Spleen (tissue), 11 donors: ENCODE measurements around the gene LRMDA. TPM values are rescaled to one million over a fixed set of nuclear protein-coding genes. Genes with fewer than 3 reads are reported as not detected.

ENCODE experiments used
- DNase-seq: peaks from one replicate; pipeline ENCODE4 v3.0.0-alpha.2; 2020
- H3K27ac ChIP-seq, 8 donors: fragments of 200-600 bp; sonication (generic) in 7 of 8; 1 replicate in 4 of 8; 2 replicates in 4 of 8; pipeline versions ENCODE4 v1.5.0 to v1.8.0; 2016 to 2021; ENCODE audit warnings: inconsistent platforms in 4 of 8, mild to moderate bottlenecking in 4 of 8, moderate library complexity in 1 of 8
- H3K27me3 ChIP-seq, 7 donors: fragments of 200-600 bp; sonication (generic) in 6 of 7; replicated peaks in 1 of 7; 1 replicate in 4 of 7; 2 replicates in 3 of 7; pipeline versions ENCODE4 v1.5.0 to v1.8.0; 2016 to 2021; ENCODE audit warnings: inconsistent platforms in 3 of 7, mild to moderate bottlenecking in 1 of 7
- H3K36me3 ChIP-seq, 6 donors: fragments of 200-600 bp; sonication (generic) in 5 of 6; 1 replicate in 4 of 6; 2 replicates in 2 of 6; pipeline versions ENCODE4 v1.5.0 to v1.8.0; 2016 to 2021; ENCODE audit warnings: inconsistent platforms in 2 of 6
- H3K4me1 ChIP-seq, 6 donors: fragments of 200-600 bp; sonication (generic) in 5 of 6; 1 replicate in 3 of 6; 2 replicates in 3 of 6; pipeline versions ENCODE4 v1.5.0 to v1.8.0; 2016 to 2021; ENCODE audit warnings: inconsistent platforms in 3 of 6
- H3K4me3 ChIP-seq, 8 donors: fragments of 200-600 bp; sonication (generic) in 7 of 8; 1 replicate in 4 of 8; 2 replicates in 4 of 8; pipeline versions ENCODE4 v1.5.0 to v1.8.0; 2016 to 2021; ENCODE audit warnings: inconsistent platforms in 4 of 8, mild to moderate bottlenecking in 4 of 8, moderate library complexity in 2 of 8
- H3K9me3 ChIP-seq, 8 donors: fragments of 200-600 bp; sonication (generic) in 7 of 8; 1 replicate in 4 of 8; 2 replicates in 4 of 8; pipeline versions ENCODE4 v1.5.0 to v1.8.0; 2016 to 2021; ENCODE audit warnings: inconsistent platforms in 4 of 8
- POLR2A ChIP-seq, 3 donors: fragments of 450-650 bp; IDR thresholded peaks; one replicate each; pipeline ENCODE4 v1.5.1; 2017; ENCODE audit warnings: antibody characterized with exemption in 3 of 3, mild to moderate bottlenecking in 1 of 3
- POLR2AphosphoS5 ChIP-seq, 3 donors: sonication (generic); formaldehyde crosslinking; IDR thresholded peaks; one replicate each; pipeline ENCODE4 v1.5.1; 2017; ENCODE audit warnings: antibody characterized with exemption in 3 of 3
- WGBS, 5 donors: extraction: QIAGEN DNeasy Blood & Tissue Kit in 3 of 5; methylation state at CpG; one replicate each; pipeline versions ENCODE4 v1.1.5 to v1.1.7; 2013 to 2018; 5-methylcytosine and 5-hydroxymethylcytosine counted together
- intact Hi-C: fragments of 100-400 bp; cut with DNase I; formaldehyde crosslinking; loops from one replicate; pipeline ENCODE4 v1.15.0; 2023; ENCODE audit warnings: low total_unique reads
- polyA plus RNA-seq, 3 donors: library from polyadenylated mRNA; stranded (reverse); fragments of 200-250 nt; gene quantifications; one replicate each; pipeline ENCODE4 v1.2.1, GENCODE V29; 2013
- total RNA-seq, 7 donors: library from RNA; depleted of rRNA in 3 of 7; stranded (reverse); fragments of >200 nt in 3 of 7; fragmentation: NEBNext Ultra II Directional in 4 of 7; extraction: Animal tissue kit (Norgen Biotek cat#: 25700) in 4 of 7; gene quantifications; one replicate each; pipeline versions ENCODE4 v1.1.0 to v1.2.1, GENCODE V29; 2016 to 2021
- TF ChIP-seq, protein P1 (sequence below), 11 experiments: fragments of 200-600 bp in 7 of 11; fragments of 450-650 bp in 4 of 11; sonication (generic) in 4 of 11; IDR thresholded peaks in 8 of 11; conservative IDR thresholded peaks in 3 of 11; 1 replicate in 7 of 11; 2 replicates in 4 of 11; pipeline versions ENCODE4 v1.4.0 to v1.8.0; 2016 to 2021; ENCODE audit warnings: antibody characterized with exemption in 11 of 11, inconsistent platforms in 4 of 11, mild to moderate bottlenecking in 1 of 11
- donor health status: healthy with polysubstance abuse.
- donor health status: DM: no; HTN: no; CAD: no; lungs with moderate emphysema.
- donor health status: DM: no; HTN: no; CAD: no.
- donor health status: Bipolar disorder and iron deficiency.
- donor health status: healthy.
- donor health status: DM: no; HTN: no; CAD: no.
- donor health status: DM: yes; HTN: yes; CAD: no.

Gene LRMDA
- total and polyA plus RNA-seq, 10 donors: 7.3 to 46.6 (median 28.2) TPM

DNA sequence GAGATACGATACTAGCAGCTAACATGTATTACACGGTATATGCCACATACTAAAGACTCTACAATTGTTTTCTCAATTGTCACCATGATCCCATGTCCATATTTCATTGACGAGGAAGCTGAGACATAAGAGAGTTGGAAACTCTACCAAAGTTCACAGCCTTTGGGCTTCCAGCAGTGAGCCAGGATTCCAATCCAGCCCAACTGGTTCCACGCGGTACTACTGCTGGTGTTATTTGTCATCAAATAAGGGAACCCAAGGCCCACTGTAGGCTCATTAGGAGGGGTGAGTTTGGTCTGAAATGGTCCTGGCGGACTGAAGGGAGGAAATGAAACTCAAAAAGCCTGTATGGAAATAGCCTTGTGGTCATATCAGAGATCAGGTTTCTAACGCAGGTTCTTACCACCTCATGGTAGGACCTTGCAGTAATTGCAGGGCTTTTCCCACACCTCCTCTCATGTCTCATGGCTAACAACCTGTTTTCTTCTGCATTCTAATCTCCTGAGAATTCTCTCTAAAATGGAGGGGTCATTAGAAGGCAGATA lies 814.6 kb downstream of the LRMDA start:
- H3K27ac ChIP-seq: no peak overlapping the region
- no peak for DNase-seq
- H3K9me3 ChIP-seq: no peaks in the 10 kb centered on the region

DNA sequence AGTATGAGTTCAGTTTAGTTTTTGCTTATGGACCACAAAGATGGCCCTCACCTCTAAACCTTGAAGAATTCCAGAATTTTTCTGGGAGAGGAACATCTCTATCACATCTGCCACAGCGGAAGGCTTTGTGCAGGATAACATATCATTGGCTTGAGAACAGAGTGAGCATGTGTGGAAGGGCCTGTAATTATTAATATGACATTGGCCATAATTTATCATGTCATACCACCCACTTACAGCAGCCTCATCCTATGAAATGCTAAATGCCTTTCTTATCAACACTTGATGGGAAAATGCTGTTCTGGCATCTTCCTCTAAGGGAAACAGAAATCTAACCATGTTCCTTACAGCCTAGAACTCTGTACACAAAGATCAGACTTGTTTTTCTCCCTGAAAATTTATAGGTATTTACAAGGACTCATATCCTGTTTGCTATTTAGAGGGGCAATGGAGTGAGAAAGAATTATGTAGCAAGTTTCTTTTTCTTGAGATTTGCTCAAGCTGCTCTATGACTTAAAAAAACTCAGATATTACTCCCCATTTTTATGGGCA lies 817.3 kb downstream of the LRMDA start:
- H3K27ac ChIP-seq: peak overlapping the region in 6 of 8 donors; percentile 4 to 62 (median 40)
- no peaks in the 10 kb centered on the region for H3K27me3 ChIP-seq
- 80 to 96% (median 87%) methylated on average over 1 of the region's 1 CpG for WGBS, 5 donors
- intact Hi-C loops: no loop called here
- no peak for DNase-seq
- H3K4me3 ChIP-seq: no peak overlapping the region
- no peaks in the 10 kb centered on the region for H3K9me3 ChIP-seq
- H3K4me1 ChIP-seq: no peaks in the 10 kb centered on the region
- no peaks in the 10 kb centered on the region for H3K36me3 ChIP-seq
- TF ChIP-seq POLR2A (IDR thresholded peaks at IDR 0.05) (no peak), POLR2AphosphoS5 (IDR thresholded peaks at IDR 0.05) (no peak)
- TF ChIP-seq, protein P1, sequence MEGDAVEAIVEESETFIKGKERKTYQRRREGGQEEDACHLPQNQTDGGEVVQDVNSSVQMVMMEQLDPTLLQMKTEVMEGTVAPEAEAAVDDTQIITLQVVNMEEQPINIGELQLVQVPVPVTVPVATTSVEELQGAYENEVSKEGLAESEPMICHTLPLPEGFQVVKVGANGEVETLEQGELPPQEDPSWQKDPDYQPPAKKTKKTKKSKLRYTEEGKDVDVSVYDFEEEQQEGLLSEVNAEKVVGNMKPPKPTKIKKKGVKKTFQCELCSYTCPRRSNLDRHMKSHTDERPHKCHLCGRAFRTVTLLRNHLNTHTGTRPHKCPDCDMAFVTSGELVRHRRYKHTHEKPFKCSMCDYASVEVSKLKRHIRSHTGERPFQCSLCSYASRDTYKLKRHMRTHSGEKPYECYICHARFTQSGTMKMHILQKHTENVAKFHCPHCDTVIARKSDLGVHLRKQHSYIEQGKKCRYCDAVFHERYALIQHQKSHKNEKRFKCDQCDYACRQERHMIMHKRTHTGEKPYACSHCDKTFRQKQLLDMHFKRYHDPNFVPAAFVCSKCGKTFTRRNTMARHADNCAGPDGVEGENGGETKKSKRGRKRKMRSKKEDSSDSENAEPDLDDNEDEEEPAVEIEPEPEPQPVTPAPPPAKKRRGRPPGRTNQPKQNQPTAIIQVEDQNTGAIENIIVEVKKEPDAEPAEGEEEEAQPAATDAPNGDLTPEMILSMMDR (IDR thresholded peaks at IDR 0.05 in 8 of 11, conservative IDR thresholded peaks at IDR 0.05 in 3 of 11): no peak

More for the DNA sequence above, 814.6 kb downstream of the LRMDA start:
- no peaks in the 10 kb centered on the region for H3K4me1 ChIP-seq
- no peaks in the 10 kb centered on the region for H3K36me3 ChIP-seq
- no peaks in the 10 kb centered on the region for H3K27me3 ChIP-seq
- 80 to 96% (median 90%) methylated on average over 7 of the region's 7 CpGs for WGBS, 5 donors
- H3K4me3 ChIP-seq: no peak overlapping the region
- intact Hi-C loops: no loop called here
- TF ChIP-seq POLR2A (IDR thresholded peaks at IDR 0.05) (no peak), POLR2AphosphoS5 (IDR thresholded peaks at IDR 0.05) (no peak)
- TF ChIP-seq, protein P1 (IDR thresholded peaks at IDR 0.05 in 8 of 11, conservative IDR thresholded peaks at IDR 0.05 in 3 of 11): no peak

DNA sequence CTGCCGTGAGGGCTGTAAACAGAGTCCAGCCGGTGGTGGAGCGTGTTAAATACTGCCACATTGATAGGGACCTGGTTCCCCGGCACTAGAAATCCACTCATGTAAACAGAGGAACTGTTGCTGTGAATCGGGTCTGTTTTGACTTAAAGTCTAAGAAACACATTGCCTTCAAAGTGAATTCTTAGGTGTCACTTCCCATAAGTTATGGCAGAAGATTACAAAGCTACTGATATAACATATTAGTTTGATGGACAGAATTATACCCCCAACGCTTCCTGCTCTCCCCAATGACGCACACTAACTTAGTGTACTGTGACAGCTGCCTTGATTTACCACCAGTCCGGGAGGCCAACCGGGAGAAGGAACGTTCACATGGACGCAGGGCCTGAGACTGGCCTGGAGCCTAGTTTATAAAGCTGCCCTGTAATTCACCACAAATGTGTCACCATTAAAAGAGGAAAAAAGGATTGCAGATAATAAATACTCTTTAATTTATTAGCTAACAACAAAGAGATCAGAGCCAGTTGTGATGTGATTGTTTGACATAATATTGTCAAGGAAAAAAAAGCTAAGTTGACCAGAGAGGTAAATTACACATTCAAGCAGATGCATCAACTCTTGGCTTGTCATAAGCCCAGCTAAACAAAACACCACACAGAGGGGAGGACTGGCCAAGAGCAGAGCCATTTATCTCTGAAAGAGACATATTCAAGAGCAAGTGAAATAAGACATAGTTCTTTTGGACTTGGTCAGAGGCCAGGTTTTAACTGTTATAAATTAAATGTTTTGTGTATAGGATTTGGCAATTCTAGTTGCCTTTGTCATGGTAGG lies 820.6 kb downstream of the LRMDA start:
- peak overlapping the region in 4 of 8 donors; percentile 21 to 59 (median 40) for H3K27ac ChIP-seq
- H3K36me3 ChIP-seq: no peaks in the 10 kb centered on the region
- WGBS, 5 donors: 63 to 79% (median 68%) methylated on average over 11 of the region's 11 CpGs
- no peaks in the 10 kb centered on the region for H3K27me3 ChIP-seq
- TF ChIP-seq POLR2AphosphoS5 (IDR thresholded peaks at IDR 0.05) (peak in 2 of 3 donors; percentile 41 to 45), POLR2A (IDR thresholded peaks at IDR 0.05) (no peak)
- TF ChIP-seq, protein P1 (IDR thresholded peaks at IDR 0.05 in 8 of 11, conservative IDR thresholded peaks at IDR 0.05 in 3 of 11): no peak
- H3K4me1 ChIP-seq: no peaks in the 10 kb centered on the region
- no peak overlapping the region for H3K4me3 ChIP-seq
- no peaks in the 10 kb centered on the region for H3K9me3 ChIP-seq
- no peak for DNase-seq
- intact Hi-C loops: no loop called here

DNA sequence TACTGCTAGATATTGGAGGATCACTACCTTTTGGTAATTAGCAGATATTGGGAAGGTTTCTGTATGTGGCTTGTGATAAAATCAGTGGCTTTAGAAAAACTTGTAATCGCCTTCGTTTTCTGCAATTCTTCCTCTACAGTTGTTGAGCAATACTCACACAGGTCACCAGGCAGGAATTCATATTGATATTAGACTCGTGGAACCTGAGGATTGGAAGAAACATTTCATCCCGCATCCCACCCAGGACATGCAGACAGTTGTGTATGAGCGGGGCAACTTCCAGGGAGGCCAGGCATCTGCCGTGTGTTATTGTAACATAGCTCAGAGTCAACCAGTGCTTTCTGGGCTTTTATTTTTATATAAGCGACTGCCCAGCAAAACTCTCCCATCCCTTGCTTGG lies 821.3 kb downstream of the LRMDA start:
- Histone ChIP-seq H3K9me3 (no peaks in the 10 kb centered on the region), H3K27ac (peak overlapping the region in 3 of 8 donors; percentile 12 to 59 (median 31)), H3K27me3 (no peaks in the 10 kb centered on the region), H3K36me3 (no peaks in the 10 kb centered on the region), H3K4me3 (no peak overlapping the region), H3K4me1 (no peaks in the 10 kb centered on the region)
- 69 to 84% (median 70%) methylated on average over 7 of the region's 7 CpGs for WGBS, 5 donors
- intact Hi-C loops: no loop called here
- TF ChIP-seq POLR2A (IDR thresholded peaks at IDR 0.05) (no peak), POLR2AphosphoS5 (IDR thresholded peaks at IDR 0.05) (no peak)
- TF ChIP-seq, protein P1 (IDR thresholded peaks at IDR 0.05 in 8 of 11, conservative IDR thresholded peaks at IDR 0.05 in 3 of 11): no peak
- no peak for DNase-seq
